Neural progenitor cell (in vitro differentiated cells): ENCODE data around the gene PRSS22. TPM values are rescaled to one million over a fixed set of nuclear protein-coding genes. Genes with fewer than 3 reads are reported as not detected.

Experiments used
- DNase-seq: peaks from one replicate; pipeline ENCODE4 v3.0.0-alpha.2; 2016; ENCODE audit warnings: low spot score
- H2AFZ ChIP-seq: fragments of 200-600 bp; sonication (generic); replicated peaks from 2 replicates; pipeline ENCODE4 v1.6.1; 2016; ENCODE audit warnings: antibody characterized with exemption
- H3F3A ChIP-seq: fragments of 200-600 bp; sonication (generic); 2 replicates; pipeline ENCODE4 v1.6.1; 2016; ENCODE audit warnings: antibody characterized with exemption, low read depth
- H3K27ac ChIP-seq: fragments of 200-600 bp; sonication (generic); 2 replicates; pipeline ENCODE4 v1.5.1; 2016; ENCODE audit warnings: mild to moderate bottlenecking
- H3K27me3 ChIP-seq: fragments of 200-600 bp; sonication (generic); 2 replicates; pipeline ENCODE4 v1.6.1; 2016; ENCODE audit warnings: mild to moderate bottlenecking, moderate library complexity
- H3K36me3 ChIP-seq: fragments of 200-600 bp; sonication (generic); 2 replicates; pipeline ENCODE4 v1.5.1; 2016
- H3K4me1 ChIP-seq: fragments of 200-600 bp; sonication (generic); 2 replicates; pipeline ENCODE4 v1.6.1; 2016; ENCODE audit warnings: mixed run types
- H3K4me2 ChIP-seq: fragments of 200-600 bp; sonication (generic); 2 replicates; pipeline ENCODE4 v1.6.1; 2016
- H3K4me3 ChIP-seq: fragments of 200-600 bp; sonication (generic); 2 replicates; pipeline ENCODE4 v1.5.1; 2016
- H3K79me2 ChIP-seq: fragments of 200-600 bp; sonication (generic); 2 replicates; pipeline ENCODE4 v1.6.1; 2016; ENCODE audit warnings: low read depth
- H3K9ac ChIP-seq: fragments of 200-600 bp; sonication (generic); 2 replicates; pipeline ENCODE4 v1.6.1; 2016
- H3K9me3 ChIP-seq: fragments of 200-600 bp; sonication (generic); 2 replicates; pipeline ENCODE4 v1.5.1; 2016; ENCODE audit warnings: low read depth
- H4K20me1 ChIP-seq: fragments of 200-600 bp; sonication (generic); 2 replicates; pipeline ENCODE4 v1.6.1; 2016; ENCODE audit warnings: low read depth
- H3K27ac Mint-ChIP-seq: 3 replicates; pipeline ENCODE4 v1.8.0; 2021; ENCODE audit warnings: mixed read lengths
- H3K27me3 Mint-ChIP-seq: 2 replicates; pipeline ENCODE4 v1.8.0; 2022; ENCODE audit warnings: low read depth, mild to moderate bottlenecking, inconsistent platforms, moderate library complexity, mixed read lengths; ENCODE audit not compliant: insufficient read depth
- H3K36me3 Mint-ChIP-seq: 3 replicates; pipeline ENCODE4 v1.8.0; 2021; ENCODE audit warnings: mixed read lengths
- H3K4me1 Mint-ChIP-seq: 3 replicates; pipeline ENCODE4 v1.8.0; 2021; ENCODE audit warnings: mixed read lengths
- H3K4me3 Mint-ChIP-seq: 3 replicates; pipeline ENCODE4 v1.8.0; 2021; ENCODE audit warnings: mild to moderate bottlenecking, moderate library complexity, mixed read lengths
- H3K9me3 Mint-ChIP-seq: 3 replicates; pipeline ENCODE4 v1.8.0; 2020; ENCODE audit warnings: mixed read lengths
- CTCF ChIP-seq: fragments of 200-600 bp; sonication (generic); IDR thresholded peaks from 2 replicates; pipeline ENCODE4 v1.5.1; 2017; ENCODE audit warnings: antibody characterized with exemption, mild to moderate bottlenecking
- EZH2 ChIP-seq: fragments of 200-600 bp; sonication (generic); IDR thresholded peaks from 2 replicates; pipeline ENCODE4 v1.6.1; 2017; ENCODE audit warnings: antibody characterized with exemption, mild to moderate bottlenecking, moderate library complexity
- EZH2phosphoT487 ChIP-seq: fragments of 200-600 bp; sonication (generic); IDR thresholded peaks from 2 replicates; pipeline ENCODE4 v1.6.1; 2017; ENCODE audit warnings: antibody characterized with exemption
- total RNA-seq: library from RNA; depleted of rRNA; stranded (reverse); fragments of >200 nt; gene quantifications from 2 replicates; pipeline ENCODE4 v1.2.3, GENCODE V29; 2015; ENCODE audit warnings: low replicate concordance

Gene PRSS22
- total RNA-seq, 1 donor from 2014 or later = not detected

- H4K20me1 ChIP-seq = no peaks in the 10 kb centered on the region
Observed at GRCh38 chr16:2819179-2819938, 38.6 kb downstream of the PRSS22 start.

GRCh38 chr16:2818272-2818876 is 39.6 kb downstream of the PRSS22 start:
- no peak overlapping the region for H3K4me3 Mint-ChIP-seq
- no peak overlapping the region for H3K4me2 ChIP-seq
- no peaks in the 10 kb centered on the region for H3K36me3 Mint-ChIP-seq
- no peak overlapping the region for H3K27ac ChIP-seq
- DNase-seq = no peak
- no peak overlapping the region for H2AFZ ChIP-seq
- no peaks in the 10 kb centered on the region for H3K79me2 ChIP-seq
- no peak overlapping the region for H3K4me3 ChIP-seq
- no peaks in the 10 kb centered on the region for H3K9me3 Mint-ChIP-seq
- H3K27me3 Mint-ChIP-seq = peaks cover 7% of the 10 kb centered on the region
- no peak overlapping the region for H3K27ac Mint-ChIP-seq
- H3K9ac ChIP-seq = no peak overlapping the region
- peaks cover 6% of the 10 kb centered on the region for H3K4me1 Mint-ChIP-seq
- no peaks in the 10 kb centered on the region for H3F3A ChIP-seq
- no peaks in the 10 kb centered on the region for H4K20me1 ChIP-seq
- H3K36me3 ChIP-seq = no peaks in the 10 kb centered on the region
- no peaks in the 10 kb centered on the region for H3K27me3 ChIP-seq
- H3K9me3 ChIP-seq = no peaks in the 10 kb centered on the region
- TF ChIP-seq EZH2 (no peak), CTCF (no peak), EZH2phosphoT487 (no peak)
- H3K4me1 ChIP-seq = peaks cover 5% of the 10 kb centered on the region

More at GRCh38 chr16:2819179-2819938, 38.6 kb downstream of the PRSS22 start:
- H3K4me3 ChIP-seq = no peak overlapping the region
- no peak overlapping the region for H3K4me2 ChIP-seq
- Mint-ChIP-seq H3K27me3 (peaks cover 7% of the 10 kb centered on the region), H3K36me3 (no peaks in the 10 kb centered on the region), H3K27ac (no peak overlapping the region), H3K4me1 (peaks cover 6% of the 10 kb centered on the region), H3K4me3 (no peak overlapping the region), H3K9me3 (no peaks in the 10 kb centered on the region)
- no peak for DNase-seq
- no peak overlapping the region for H3K9ac ChIP-seq
- H2AFZ ChIP-seq = no peak overlapping the region
- peaks cover 5% of the 10 kb centered on the region for H3K4me1 ChIP-seq
- no peaks in the 10 kb centered on the region for H3K36me3 ChIP-seq
- no peaks in the 10 kb centered on the region for H3K9me3 ChIP-seq
- H3K27me3 ChIP-seq = no peaks in the 10 kb centered on the region
- H3K79me2 ChIP-seq = no peaks in the 10 kb centered on the region
- H3K27ac ChIP-seq = no peak overlapping the region
- no peaks in the 10 kb centered on the region for H3F3A ChIP-seq
- TF ChIP-seq EZH2phosphoT487 = no peak
- no peak for TF ChIP-seq CTCF
- TF ChIP-seq EZH2 = no peak

GRCh38 chr16:2817340-2818271 is 40.4 kb downstream of the PRSS22 start:
- no peaks in the 10 kb centered on the region for H3F3A ChIP-seq
- H3K27ac ChIP-seq = no peak overlapping the region
- TF ChIP-seq CTCF (no peak), EZH2phosphoT487 (no peak), EZH2 (no peak)
- no peak overlapping the region for H3K4me2 ChIP-seq
- H3K4me1 ChIP-seq = peaks cover 5% of the 10 kb centered on the region
- no peak overlapping the region for H3K9ac ChIP-seq
- H3K27me3 ChIP-seq = no peaks in the 10 kb centered on the region
- Mint-ChIP-seq H3K4me1 (peaks cover 6% of the 10 kb centered on the region), H3K27me3 (peaks cover 7% of the 10 kb centered on the region), H3K27ac (no peak overlapping the region), H3K9me3 (no peaks in the 10 kb centered on the region), H3K36me3 (no peaks in the 10 kb centered on the region), H3K4me3 (no peak overlapping the region)
- DNase-seq = no peak
- no peak overlapping the region for H2AFZ ChIP-seq
- H3K36me3 ChIP-seq = no peaks in the 10 kb centered on the region
- H4K20me1 ChIP-seq = no peaks in the 10 kb centered on the region
- no peak overlapping the region for H3K4me3 ChIP-seq
- H3K79me2 ChIP-seq = no peaks in the 10 kb centered on the region
- H3K9me3 ChIP-seq = no peaks in the 10 kb centered on the region
